Measurements from ENCODE around the gene DUOX2. TPM values are rescaled to one million over a fixed set of nuclear protein-coding genes. Genes with fewer than 3 reads are reported as not detected.

The DUOX2 gene
- total and polyA plus RNA-seq, 2 donors (not counting 1 experiment from before 2014, with no cell fraction given): 0.32 TPM; not detected in 1

DNA sequence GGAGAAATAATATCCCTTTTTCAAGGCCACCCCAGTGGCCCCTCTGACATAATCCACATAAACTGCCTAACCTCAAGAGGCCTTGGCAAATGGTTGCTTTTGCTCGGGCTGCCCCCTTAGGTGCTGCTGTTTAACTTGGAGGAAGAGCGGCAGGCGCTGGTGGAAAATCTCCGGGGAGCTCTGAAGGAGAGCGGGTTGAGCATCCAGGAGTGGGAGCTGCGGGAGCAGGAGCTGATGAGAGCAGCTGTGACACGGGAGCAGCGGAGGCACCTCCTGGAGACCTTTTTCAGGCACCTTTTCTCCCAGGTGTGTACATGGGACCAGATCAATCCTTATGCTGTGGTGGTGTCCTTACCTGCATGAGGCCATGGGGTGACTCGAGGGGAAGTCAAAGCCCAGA, 30.8 kb upstream of the DUOX2 start:
- POLR2A ChIA-PET: no interaction called here
- Mint-ChIP-seq H3K4me3 (no peak overlapping the region), H3K9me3 (ENCODE audit: insufficient read depth) (no peaks in the 10 kb centered on the region), H3K4me1 (no peaks in the 10 kb centered on the region), H3K27me3 (no peaks in the 10 kb centered on the region), H3K27ac (no peak overlapping the region)
- H2AFZ ChIP-seq (ENCODE audit: insufficient read depth, low read depth, low read length, poor library complexity, severe bottlenecking): no peak overlapping the region
- ATAC-seq (ENCODE audit: low read depth): no peak
- TF ChIP-seq, protein P1, sequence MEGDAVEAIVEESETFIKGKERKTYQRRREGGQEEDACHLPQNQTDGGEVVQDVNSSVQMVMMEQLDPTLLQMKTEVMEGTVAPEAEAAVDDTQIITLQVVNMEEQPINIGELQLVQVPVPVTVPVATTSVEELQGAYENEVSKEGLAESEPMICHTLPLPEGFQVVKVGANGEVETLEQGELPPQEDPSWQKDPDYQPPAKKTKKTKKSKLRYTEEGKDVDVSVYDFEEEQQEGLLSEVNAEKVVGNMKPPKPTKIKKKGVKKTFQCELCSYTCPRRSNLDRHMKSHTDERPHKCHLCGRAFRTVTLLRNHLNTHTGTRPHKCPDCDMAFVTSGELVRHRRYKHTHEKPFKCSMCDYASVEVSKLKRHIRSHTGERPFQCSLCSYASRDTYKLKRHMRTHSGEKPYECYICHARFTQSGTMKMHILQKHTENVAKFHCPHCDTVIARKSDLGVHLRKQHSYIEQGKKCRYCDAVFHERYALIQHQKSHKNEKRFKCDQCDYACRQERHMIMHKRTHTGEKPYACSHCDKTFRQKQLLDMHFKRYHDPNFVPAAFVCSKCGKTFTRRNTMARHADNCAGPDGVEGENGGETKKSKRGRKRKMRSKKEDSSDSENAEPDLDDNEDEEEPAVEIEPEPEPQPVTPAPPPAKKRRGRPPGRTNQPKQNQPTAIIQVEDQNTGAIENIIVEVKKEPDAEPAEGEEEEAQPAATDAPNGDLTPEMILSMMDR (IDR thresholded peaks at IDR 0.05): no peak
- no peak for TF ChIP-seq EZH2 (IDR thresholded peaks at IDR 0.05; ENCODE audit: borderline replicate concordance, insufficient read depth, low read depth, low read length, poor library complexity, severe bottlenecking)
- H3K4me2 ChIP-seq (replicated peaks; ENCODE audit: low read depth, low read length, poor library complexity, severe bottlenecking): no peak overlapping the region
- intact Hi-C loops (cut with micrococcal nuclease): no loop called here
- H3K27ac ChIP-seq (ENCODE audit: low read length in 2 of 2): no peak overlapping the region
- H4K20me1 ChIP-seq (ENCODE audit: control insufficient read depth, insufficient read depth, low read length, poor library complexity, severe bottlenecking): no peaks in the 10 kb centered on the region
- no peaks in the 10 kb centered on the region for H3K4me1 ChIP-seq (ENCODE audit: control insufficient read depth in 2 of 2, insufficient read depth in 2 of 2, low read length in 2 of 2)
- no peaks in the 10 kb centered on the region for H3K27me3 ChIP-seq (replicated peaks in 1 of 4; ENCODE audit: control extremely low read depth in 1 of 4, control insufficient read depth in 3 of 4, insufficient read depth in 4 of 4, low read length in 3 of 4)
- H3K4me3 ChIP-seq (ENCODE audit: control extremely low read depth in 1 of 5, extremely low read depth in 1 of 5, insufficient read depth in 1 of 5, low read depth in 2 of 5, low read length in 4 of 5): no peak overlapping the region
- no peaks in the 10 kb centered on the region for H3K9me3 ChIP-seq (ENCODE audit: control extremely low read depth in 1 of 3, control insufficient read depth in 2 of 3, insufficient read depth in 1 of 3, low read length in 2 of 3)
- 90% methylated on average over 9 of the region's 9 CpGs for WGBS (ENCODE audit: insufficient coverage)
- CTCF ChIA-PET: interaction anchor here (1.4 kb wide), 1 partner anchor 13 kb away, joined by 3 read pairs; no protein-coding TSS in a partner anchor
- H3K36me3 ChIP-seq (replicated peaks in 1 of 2; ENCODE audit: control extremely low read depth in 1 of 2, control insufficient read depth in 1 of 2, extremely low read depth in 1 of 2, insufficient read depth in 2 of 2, low read length in 1 of 2): no peaks in the 10 kb centered on the region
- no peak overlapping the region for H3K9ac ChIP-seq (ENCODE audit: low read length)
- no peaks in the 10 kb centered on the region for H3K79me2 ChIP-seq (ENCODE audit: control insufficient read depth, insufficient read depth, low read length)
- DNase-seq: no peak

DNA sequence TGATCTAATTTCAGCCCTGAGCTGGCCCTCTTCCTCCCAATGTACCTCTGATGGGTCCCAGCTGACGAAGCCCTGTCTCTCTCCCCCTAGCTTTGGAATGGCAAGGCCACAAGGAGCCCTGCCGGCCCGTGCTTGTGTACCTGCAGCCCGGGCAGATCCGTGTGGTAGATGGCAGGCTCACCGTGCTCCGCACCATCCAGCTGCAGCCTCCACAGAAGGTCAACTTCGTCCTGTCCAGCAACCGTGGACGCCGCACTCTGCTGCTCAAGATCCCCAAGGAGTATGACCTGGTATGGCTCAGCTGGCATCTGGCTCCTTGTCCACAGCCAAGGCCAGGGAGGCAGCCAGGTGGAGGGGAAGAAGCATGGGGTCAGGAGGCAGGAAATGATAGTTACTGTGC, 30.0 kb upstream of the DUOX2 start:
- no peaks in the 10 kb centered on the region for H3K4me1 ChIP-seq (ENCODE audit: control insufficient read depth in 2 of 2, insufficient read depth in 2 of 2, low read length in 2 of 2)
- no peak overlapping the region for H3K9ac ChIP-seq (ENCODE audit: low read length)
- H3K27me3 Mint-ChIP-seq: no peaks in the 10 kb centered on the region
- no peak for ATAC-seq (ENCODE audit: low read depth)
- WGBS (ENCODE audit: insufficient coverage): 94% methylated on average over 11 of the region's 11 CpGs
- no peak overlapping the region for H3K27ac ChIP-seq (ENCODE audit: low read length in 2 of 2)
- ChIA-PET POLR2A (no interaction called here), CTCF (no interaction called here)
- H3K4me3 Mint-ChIP-seq: no peak overlapping the region
- no peaks in the 10 kb centered on the region for H3K9me3 ChIP-seq (ENCODE audit: control extremely low read depth in 1 of 3, control insufficient read depth in 2 of 3, insufficient read depth in 1 of 3, low read length in 2 of 3)
- H3K36me3 ChIP-seq (replicated peaks in 1 of 2; ENCODE audit: control extremely low read depth in 1 of 2, control insufficient read depth in 1 of 2, extremely low read depth in 1 of 2, insufficient read depth in 2 of 2, low read length in 1 of 2): no peaks in the 10 kb centered on the region
- no peaks in the 10 kb centered on the region for H3K9me3 Mint-ChIP-seq (ENCODE audit: insufficient read depth)
- H3K4me1 Mint-ChIP-seq: no peaks in the 10 kb centered on the region
- no peak overlapping the region for H3K27ac Mint-ChIP-seq
- H3K79me2 ChIP-seq (ENCODE audit: control insufficient read depth, insufficient read depth, low read length): no peaks in the 10 kb centered on the region
- intact Hi-C loops (cut with micrococcal nuclease): no loop called here
- no peaks in the 10 kb centered on the region for H3K27me3 ChIP-seq (replicated peaks in 1 of 4; ENCODE audit: control extremely low read depth in 1 of 4, control insufficient read depth in 3 of 4, insufficient read depth in 4 of 4, low read length in 3 of 4)
- H3K4me3 ChIP-seq (ENCODE audit: control extremely low read depth in 1 of 5, extremely low read depth in 1 of 5, insufficient read depth in 1 of 5, low read depth in 2 of 5, low read length in 4 of 5): no peak overlapping the region
- DNase-seq: no peak
- H2AFZ ChIP-seq (ENCODE audit: insufficient read depth, low read depth, low read length, poor library complexity, severe bottlenecking): no peak overlapping the region
- no peak overlapping the region for H3K4me2 ChIP-seq (replicated peaks; ENCODE audit: low read depth, low read length, poor library complexity, severe bottlenecking)
- H4K20me1 ChIP-seq (ENCODE audit: control insufficient read depth, insufficient read depth, low read length, poor library complexity, severe bottlenecking): no peaks in the 10 kb centered on the region
- TF ChIP-seq, protein P1 (IDR thresholded peaks at IDR 0.05): no peak
- TF ChIP-seq EZH2 (IDR thresholded peaks at IDR 0.05; ENCODE audit: borderline replicate concordance, insufficient read depth, low read depth, low read length, poor library complexity, severe bottlenecking): no peak

Measured in B cell (primary cell).